Measurements from ENCODE around the gene VIPR1.

DNA sequence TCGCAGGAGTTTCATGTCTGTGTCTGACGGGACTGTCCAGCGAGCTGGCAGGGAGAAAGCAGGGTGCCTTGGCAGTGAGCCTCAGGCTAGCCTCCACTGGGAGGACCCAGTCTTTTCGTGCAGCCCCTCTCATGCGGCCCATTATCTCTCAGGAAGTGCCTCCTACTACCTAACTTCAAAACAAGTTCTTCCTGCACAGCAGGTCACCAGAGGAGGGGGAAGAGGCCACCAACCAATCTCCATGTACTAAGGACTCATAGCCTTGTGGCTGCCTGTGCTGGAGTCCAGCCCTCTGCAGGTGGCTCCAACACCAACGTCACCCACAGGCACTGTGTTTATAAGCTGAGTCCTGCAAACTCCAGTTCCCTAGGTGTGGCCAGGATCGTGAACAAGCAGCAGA is 4.8 kb downstream of the VIPR1 start:
- no peak for TF ChIP-seq POLR2AphosphoS5 (IDR thresholded peaks at IDR 0.05; ENCODE audit: borderline replicate concordance, low read depth, low read length)
- no peak for TF ChIP-seq EZH2 (IDR thresholded peaks at IDR 0.05)
- TF ChIP-seq FOXP2 (optimal IDR thresholded peaks at IDR 0.05; ENCODE audit: control extremely low read depth, extremely low read length, insufficient read depth): no peak

All from SK-N-MC (cell line).